GM19467 (cell line): Measurements from ENCODE around the gene RFTN1.
"Not testable (repeated sequence)": the region's sequence is repeated elsewhere in the genome, so short reads cannot be mapped to it uniquely, and the experiment has no call there.

Experiments
- ATAC-seq: cut with Tn5 transposase; IDR thresholded peaks from one replicate; pipeline ENCODE4 v1.9.1; 2021; ENCODE audit warnings: mild to moderate bottlenecking, moderate library complexity; ENCODE audit not compliant: unreplicated experiment

RFTN1 gene

DNA sequence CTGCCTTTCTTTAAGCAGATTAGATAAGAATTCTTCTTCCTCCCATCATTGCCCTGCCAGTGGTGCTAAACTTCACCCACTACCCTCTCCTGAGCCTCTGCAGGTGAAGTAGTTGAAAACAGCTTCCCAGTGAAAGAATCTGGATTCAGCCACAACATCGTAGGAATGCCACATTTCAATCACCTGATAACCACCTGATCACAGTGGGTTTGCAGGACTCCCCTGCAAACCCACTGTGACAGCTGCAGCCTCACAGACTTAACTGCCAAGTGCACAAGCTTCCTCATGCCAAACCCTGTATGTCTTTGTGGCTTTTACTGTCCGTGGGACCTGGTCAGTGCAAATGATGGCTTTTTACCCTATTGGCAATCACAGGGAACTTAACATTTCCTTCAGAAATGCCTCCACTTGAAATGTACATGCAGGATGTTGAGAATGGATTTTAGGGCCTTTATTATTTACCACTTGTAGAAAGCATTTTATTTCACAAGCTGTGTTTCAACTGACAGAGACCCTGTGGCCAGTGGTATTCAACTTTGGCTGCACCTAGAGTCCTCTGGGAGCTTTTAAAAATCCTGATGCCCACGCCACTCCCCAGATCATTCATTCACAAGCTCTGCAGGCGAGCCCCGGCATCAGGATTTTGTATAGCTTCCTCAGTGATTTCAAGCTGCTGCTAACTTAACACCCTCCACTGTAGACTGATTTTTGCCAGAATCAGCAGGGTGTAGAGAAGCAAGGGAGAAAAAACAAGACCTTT lies 199.4 kb downstream of the RFTN1 start:
- ATAC-seq: no peak

DNA sequence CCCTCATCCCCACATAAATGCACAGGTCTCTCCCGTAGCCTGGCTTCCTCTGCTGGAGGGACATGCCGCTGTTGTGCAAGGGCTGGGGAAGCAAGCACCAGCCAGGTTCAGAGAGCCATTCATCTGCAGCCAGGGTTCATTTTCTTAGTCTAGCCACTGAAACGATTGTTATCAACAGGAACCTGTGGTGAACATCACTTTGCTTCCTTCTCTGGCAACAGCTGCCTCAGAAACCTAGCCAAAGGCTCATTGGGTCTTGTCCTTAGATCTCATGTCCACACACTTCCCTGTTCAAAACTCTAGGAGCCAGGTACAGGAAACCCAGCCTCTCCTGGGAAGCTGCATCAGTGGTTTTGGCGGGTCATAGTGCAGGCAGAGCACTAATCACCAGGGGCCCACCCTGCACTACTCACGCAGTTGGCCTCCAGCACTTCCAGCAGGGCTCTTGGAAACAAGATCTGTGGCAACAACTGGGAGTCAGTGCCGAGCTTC lies 201.5 kb downstream of the RFTN1 start:
- peak; percentile 60 for ATAC-seq

DNA sequence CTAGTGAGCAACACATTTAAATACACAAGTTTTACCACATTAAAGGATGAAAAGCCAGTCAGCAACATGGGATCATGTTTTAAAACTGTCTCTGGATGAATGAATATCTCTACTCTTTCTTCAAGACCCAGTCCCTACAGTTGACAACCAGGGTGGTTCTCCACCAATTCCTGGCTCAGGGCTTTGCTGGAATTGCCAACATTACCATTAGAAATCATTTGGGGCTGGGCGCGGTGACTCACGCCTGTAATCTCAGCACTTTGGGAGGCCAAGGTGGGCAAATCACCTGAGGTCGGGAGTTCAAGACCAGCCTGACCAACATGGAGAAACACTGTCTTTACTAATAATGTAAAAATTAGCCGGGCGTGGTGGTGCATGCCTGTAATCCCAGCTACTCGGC lies 203.0 kb downstream of the RFTN1 start:
- not testable (repeated sequence) for ATAC-seq

DNA sequence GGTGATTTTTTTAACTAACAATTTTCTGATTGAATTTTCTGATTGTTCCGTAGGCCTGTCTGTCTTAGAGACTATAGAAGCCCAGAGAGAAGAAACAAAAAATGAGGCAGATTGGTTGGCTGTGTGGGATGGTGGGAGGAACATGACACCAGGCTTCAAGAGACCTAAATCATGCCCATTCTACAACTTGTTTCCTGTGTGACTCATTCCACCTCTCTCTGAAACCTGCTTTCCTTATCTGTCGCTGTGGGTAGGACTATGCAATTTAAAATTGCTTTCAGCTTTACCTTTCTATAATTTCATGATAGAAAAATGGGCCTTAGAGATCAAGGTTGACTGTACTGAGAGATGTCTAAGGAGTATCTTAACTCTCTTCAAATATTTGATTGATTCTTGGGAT lies 203.9 kb downstream of the RFTN1 start:
- ATAC-seq: peak; percentile 81

DNA sequence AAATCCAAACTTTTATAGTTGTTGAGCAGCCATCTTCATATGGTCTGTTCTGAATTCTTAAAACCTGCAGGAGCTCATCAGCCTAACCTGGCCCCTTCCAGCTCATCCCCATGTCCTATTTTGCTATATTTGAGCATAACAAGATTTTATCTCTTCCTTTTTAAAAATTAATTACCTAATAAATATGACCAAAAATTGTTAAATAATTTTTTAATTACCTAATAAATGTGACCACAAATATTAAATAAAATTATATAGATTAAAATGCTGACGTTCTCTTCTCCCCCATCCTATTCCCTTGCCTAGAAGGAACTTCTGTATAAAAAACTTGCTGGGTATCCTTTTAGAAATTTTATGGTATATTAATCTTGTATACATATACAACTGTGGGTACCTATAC lies 204.8 kb downstream of the RFTN1 start:
- no peak for ATAC-seq

DNA sequence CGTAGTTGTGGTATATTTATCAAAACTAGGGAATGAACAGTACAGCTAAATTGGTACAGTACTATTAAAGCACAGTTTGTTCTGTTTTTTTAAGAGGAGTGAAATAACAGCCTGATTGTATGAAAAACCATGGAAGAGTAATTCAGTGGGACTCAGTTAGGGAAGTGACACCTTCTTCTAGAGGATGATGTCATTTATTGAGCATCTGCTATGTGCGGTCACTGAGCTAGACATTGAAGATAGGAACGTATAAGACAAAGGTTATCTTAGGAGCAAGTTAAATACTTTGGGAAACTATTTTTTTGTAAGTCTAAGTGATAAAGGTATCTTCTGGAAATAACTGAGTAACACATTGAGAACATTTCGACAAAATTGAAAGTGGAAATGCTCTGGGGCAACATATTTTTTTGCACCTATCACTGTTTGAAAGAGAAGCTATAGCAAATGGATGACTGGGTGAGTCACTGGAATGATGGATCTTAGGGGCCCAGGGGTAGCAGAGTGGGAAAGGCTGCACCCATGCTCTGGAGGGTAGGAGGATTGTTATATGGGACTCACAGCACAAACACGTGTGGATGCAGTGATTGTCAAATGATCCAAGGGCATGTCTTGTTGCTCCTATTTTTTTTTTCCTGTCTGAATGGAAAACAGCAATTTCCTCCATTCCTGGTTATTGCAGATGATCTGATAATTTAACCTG lies 205.5 kb downstream of the RFTN1 start:
- no peak for ATAC-seq

DNA sequence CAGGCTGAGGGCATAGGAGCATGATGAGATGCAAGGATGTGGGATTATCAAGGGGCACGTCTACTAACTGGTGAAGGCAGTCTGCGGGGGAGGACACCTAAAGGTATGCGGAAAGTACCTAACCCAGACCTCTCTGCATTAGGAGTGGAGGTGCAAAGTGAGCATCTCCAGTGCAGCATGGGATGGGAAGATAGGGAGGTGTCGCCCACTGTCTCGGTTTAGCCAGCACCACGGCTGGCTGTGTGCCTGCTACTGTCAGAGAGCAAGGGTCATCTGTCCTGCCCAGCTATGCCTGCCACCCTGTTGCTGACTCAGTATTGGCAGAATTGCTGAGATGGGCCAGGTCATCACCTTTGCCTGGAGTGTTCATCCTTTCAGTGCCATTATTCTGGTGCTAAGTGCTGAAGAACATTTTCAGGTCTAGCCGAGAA lies 208.4 kb downstream of the RFTN1 start:
- ATAC-seq: no peak

DNA sequence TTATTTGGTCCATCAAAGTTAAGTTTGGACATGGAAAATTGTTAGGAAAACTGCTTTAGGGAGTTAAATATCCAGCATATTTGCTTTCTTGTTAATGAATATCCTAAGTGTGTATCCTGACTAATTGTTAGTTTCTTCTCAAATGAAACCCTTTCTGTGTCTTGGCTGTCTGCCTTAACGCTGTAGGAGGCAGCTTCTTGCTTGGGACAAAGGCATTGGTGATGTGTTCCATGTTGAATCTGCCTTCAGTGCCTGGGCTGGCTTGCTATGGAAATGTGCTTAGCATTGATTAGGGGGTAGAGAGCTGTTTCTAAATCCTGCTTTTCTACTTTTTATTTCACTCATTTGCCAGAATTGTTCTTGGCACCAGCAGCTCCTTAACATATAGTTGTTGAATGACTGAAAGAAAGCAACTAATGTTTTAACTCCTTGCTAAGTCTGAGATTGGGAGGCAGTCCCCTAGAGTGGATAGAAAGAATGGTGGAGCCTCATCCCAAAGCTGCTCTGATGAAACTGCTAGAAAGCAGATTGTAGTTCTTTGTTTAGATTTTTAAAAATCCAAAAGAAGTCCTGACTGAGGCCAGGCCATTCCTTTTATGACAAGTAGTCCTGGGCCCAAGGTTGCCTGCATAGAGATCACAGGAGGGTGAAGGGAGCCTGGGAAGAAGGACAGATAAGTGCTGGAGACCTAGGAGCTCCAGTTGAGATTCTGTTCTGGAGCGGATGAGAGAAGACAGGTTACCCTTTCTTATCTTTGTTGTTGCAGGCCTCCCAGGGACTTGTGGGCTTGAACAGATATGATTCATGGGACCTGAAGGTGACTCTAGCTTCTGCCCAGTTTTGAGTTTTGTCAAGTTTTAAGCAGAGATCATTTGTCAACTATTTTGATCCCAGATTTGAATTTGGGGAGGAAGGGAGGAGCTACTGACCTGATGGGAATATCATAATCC lies 209.2 kb downstream of the RFTN1 start:
- no peak for ATAC-seq

DNA sequence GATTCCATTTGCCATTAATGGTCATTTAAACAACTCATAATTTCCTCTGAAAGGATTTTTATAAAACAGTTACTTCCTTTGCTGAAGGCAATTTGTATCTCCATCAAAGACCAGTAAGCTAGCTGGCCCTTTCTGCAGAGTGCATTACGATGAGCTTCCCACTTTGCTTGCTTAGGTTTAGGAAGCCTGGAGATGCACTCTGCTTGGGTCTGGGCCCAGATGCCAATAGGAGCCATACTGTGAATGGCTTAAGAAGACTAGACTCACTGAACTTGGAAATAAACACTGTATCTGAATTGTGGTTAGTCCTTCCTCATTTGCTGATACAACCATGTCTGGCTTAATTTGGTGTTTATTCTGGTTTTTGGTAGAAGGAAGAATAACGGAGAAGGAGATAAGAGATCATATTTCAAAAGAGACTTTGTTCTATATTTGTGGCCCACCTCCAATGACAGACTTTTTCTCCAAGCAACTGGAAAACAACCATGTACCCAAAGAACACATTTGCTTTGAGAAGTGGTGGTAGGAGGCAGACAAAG lies 210.4 kb downstream of the RFTN1 start:
- ATAC-seq: no peak

DNA sequence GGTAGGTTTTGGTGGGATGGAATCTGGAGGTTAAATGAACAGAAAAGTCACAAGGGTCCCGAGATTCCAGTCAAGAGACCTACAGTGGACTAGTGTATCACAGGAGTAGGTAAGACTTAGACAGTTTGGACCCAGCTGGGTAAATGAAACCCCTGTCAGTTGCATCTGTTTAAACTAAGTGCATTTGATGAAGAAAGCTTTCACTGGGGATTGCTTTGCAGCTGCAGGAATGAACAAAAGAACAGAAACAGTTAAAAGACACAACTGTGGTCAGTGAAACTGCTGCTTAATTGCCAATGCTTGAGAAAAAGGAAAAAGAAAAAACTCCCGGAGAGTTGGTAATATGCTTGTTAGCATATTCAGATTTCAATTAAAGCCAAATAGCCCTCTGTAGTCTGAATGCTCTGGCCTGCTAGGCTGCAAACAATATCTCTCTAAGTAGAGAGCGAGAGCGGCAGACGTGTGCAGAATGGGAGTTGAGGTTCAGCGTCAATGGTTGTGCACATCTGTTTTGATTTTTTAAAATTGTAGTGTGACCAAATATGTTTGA lies 211.3 kb downstream of the RFTN1 start:
- no peak for ATAC-seq

DNA sequence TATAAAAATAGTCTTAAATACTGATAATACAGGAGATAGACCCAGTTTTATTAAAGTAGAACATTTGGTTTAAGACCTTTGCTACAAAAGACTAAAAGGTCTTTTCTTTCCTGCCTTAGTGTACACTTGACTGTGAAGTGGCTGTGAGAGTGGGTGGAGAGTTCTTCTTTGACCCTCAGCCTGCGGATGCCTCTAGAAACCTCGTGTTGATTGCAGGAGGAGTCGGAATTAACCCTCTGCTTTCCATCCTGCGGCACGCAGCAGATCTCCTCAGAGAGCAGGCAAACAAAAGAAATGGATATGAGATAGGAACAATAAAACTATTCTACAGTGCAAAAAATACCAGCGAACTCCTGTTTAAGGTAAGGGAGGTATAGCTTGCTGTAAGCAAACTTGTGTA lies 212.0 kb downstream of the RFTN1 start:
- ATAC-seq: no peak

DNA sequence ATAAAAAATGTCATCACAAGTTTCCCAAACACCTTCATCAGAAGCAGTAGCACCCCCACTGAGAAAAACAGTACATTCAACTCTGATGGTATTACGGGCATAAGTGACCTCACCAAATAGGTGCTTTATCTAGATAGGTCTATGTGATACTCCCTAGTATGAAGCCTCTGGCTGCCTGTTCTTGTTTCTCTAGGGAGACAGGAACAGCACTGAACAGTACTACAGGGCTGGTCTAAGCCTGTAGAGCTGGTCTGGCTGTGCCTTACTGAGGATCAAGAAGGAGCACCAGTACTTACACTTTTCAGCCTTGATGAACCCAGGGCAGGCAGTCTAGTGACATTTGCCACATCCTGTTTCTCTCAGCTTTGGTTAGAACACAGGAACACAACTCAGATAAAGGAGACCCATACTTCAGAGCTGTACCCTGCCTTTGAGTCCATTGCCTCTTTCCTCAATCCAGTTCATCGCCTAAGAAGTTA lies 212.6 kb downstream of the RFTN1 start:
- ATAC-seq: peak; percentile 61

DNA sequence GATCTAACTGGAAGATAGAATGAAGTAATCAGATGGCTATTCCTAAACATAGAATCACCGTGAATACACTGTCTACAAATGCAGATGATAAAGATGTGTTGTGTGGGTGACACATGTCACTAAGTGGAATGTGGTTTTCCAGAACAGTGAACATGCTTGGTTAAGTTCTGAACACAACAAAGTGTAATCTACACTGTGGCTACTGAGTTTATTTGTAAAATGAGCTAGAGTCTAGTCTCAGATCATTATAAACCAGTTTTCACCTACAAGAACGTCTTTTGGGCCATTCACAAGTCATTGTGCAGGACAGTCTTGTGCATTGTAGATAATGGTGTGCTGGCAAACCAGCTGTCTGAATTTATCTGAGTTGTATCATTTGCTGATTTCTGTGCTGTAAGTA lies 213.2 kb downstream of the RFTN1 start:
- no peak for ATAC-seq

DNA sequence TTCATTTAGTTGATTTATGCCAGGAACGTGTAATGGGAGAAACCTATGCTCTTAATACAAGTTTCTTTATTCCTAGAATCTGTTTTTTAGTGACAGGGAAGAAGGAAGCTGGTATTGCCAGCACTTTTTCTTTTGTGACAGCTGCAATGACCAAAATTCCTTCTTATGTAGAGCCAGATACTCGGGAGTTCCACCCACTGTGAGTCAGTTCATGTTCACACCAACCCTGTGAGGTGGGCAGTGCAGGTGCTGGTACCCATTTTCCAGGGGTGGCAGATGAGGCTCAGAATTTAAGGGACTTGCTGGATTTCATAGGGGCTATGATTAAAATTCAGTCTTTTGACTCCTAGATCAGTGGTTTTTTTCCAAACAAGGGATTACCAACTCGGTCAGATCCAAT lies 213.8 kb downstream of the RFTN1 start:
- ATAC-seq: no peak

DNA sequence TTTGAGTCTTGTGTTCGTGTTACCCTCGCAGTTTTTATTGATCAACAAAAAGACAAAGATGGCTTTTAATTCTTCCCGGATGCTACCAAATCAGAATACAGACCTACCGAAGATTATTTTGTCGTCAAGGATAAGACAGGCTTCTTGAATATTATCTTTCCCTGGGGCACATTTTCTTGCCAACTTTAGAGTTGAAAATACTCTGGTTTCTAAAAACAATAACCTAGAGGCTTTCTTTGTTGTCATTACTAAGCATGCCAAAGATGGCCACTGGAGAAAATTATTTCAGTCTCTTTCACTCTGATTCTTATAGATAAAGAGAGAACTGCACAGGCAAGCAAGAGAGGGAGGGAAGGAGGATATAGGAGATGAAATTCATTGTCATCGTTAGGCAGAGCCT lies 214.6 kb downstream of the RFTN1 start:
- no peak for ATAC-seq

DNA sequence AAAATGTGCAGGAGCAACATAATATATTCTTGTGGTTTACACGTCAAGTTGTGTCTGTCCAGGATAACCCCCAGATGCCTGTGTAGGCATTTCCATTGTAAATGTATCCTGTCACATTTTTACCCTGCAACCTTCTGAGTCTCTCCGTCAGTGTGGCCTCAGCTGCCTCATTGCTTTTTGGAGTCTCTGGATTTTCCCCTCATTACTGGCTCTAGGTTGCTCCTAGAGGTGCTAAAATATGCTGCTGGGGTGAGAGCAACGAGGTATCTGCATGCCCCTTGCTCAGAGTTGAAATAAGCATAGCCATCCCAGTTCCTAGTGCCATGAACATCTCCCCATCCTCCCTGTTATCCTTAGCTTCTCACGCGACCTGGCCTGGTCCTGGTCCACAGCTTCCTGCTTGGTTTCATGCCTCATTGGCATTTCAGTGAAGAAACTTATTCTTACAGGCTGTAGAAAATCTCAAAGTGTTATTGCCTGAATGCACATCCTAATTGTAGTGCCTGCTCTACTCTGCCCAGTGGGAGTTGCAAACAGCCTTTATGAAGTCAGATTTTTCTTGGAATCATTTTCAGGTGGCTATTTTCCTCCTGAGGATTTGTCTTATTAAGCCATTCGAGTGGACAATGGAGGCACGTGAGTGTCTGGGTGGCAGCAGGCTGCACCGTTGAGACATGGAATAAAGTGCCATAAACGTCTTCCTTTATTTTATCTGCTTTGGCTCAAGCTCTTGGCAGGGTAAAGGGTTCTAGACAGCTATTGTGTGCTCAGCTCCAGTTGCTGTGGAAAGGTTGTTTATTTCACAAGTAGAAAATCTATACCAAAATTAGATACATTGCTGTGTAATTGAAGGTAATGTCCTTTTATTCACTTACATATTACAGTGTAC lies 215.3 kb downstream of the RFTN1 start:
- no peak for ATAC-seq

DNA sequence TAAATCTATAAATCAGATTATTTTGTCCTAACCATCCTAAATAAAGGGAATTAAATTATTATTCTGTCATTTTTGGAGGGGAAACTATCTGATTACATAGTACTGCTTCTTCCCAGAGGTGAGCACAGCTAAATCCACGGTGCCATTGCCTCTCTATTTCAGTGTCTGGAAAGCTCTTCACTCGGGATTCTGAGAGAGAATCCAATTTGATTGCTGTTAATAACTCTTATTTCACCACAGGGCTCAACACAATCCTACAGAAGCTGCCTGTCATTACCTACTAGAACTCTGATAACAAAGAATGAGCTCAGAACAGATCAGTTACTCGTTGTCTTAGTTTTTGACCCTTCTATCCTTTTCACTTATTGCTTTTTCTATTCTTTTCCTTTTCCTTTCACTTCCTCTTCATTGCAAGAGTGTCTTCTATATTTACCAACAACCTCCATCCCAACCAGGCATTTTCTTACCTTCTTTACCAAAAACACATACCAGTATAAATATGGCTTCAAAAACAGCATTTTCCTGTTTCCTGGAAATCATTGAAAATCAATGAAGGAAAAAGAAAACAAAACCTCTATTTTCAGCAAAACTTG lies 218.1 kb downstream of the RFTN1 start:
- no peak for ATAC-seq

DNA sequence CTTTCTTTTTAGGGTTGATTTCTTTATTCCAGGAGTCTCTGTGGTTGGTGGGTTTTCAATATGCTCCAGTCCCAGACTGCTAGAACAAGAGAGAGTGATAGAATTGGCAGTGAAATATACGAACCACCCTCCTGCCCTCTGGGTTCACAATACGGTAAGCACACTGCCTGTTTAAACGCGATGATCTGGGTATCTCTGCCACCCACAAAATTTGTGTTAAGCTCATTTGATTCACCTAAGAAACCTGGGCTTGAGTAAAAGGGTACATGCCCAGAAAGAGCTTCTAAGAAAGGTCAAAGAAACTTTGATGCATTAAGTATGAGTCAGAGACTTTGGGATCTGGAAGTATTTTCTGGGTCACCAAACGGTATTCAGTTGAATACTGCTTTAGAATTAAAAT lies 218.7 kb downstream of the RFTN1 start:
- no peak for ATAC-seq

DNA sequence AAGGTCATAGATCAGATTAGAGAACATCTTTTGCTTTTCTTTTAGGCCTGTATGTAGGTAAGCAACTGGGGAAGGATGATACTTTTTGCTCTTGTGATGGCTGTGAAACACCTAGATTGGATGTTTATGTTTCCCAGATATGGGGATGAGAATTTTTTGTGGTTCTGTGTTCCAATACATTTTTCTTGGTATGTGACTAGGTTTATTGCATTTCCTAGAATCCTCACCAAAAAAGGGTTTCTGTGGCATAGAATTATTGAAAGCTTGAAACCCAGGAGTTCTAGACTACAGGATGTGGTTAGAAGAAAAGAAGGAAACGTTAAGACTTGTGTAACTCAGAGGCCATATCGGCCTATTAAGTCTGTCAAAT lies 222.7 kb downstream of the RFTN1 start:
- ATAC-seq: no peak
